ENCODE results near the gene TTC8.

DNA sequence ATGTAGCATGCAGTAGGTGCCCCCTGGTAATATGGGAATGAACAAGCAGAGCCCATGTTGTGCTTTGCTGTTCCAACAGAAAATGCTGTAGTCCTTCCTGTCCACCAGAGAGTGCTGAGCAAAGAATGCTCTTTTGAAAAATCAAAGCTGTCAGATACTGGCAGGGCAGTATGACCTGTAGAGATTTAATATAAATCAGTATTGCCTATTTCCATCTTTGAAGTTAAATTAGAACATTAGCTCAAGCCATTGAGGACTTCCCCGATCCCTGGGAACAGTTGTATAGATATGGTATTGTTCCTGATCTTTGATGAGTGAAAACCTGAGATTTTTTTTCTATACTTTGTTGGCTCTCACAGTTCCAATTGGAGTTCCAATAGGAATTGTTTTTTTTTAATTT lies 13.0 kb downstream of the TTC8 start:
- TF ChIP-seq, protein P1, sequence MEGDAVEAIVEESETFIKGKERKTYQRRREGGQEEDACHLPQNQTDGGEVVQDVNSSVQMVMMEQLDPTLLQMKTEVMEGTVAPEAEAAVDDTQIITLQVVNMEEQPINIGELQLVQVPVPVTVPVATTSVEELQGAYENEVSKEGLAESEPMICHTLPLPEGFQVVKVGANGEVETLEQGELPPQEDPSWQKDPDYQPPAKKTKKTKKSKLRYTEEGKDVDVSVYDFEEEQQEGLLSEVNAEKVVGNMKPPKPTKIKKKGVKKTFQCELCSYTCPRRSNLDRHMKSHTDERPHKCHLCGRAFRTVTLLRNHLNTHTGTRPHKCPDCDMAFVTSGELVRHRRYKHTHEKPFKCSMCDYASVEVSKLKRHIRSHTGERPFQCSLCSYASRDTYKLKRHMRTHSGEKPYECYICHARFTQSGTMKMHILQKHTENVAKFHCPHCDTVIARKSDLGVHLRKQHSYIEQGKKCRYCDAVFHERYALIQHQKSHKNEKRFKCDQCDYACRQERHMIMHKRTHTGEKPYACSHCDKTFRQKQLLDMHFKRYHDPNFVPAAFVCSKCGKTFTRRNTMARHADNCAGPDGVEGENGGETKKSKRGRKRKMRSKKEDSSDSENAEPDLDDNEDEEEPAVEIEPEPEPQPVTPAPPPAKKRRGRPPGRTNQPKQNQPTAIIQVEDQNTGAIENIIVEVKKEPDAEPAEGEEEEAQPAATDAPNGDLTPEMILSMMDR (conservative IDR thresholded peaks at IDR 0.05 in 1 of 2, IDR thresholded peaks at IDR 0.05 in 1 of 2; ENCODE audit: extremely low read depth in 1 of 2, insufficient read depth in 1 of 2, low read depth in 1 of 2, low read length in 2 of 2), result no peak
- TF ChIP-seq EZH2 (IDR thresholded peaks at IDR 0.05; ENCODE audit: borderline replicate concordance, low read length), result no peak
